PC-3 (cell line): ENCODE measurements around the gene GPN3.

Experiments
- EZH2 ChIP-seq: fragments of 300-600 bp; sonication (generic); IDR thresholded peaks from one replicate; pipeline ENCODE4 v1.6.1; 2017; ENCODE audit warnings: antibody characterized with exemption, mild to moderate bottlenecking, low read length; ENCODE audit not compliant: unreplicated experiment
- EZH2phosphoT487 ChIP-seq: fragments of 300-600 bp; sonication (generic); IDR thresholded peaks from 2 replicates; pipeline ENCODE4 v1.6.1; 2018; ENCODE audit warnings: mild to moderate bottlenecking, antibody characterized with exemption, low read length, borderline replicate concordance
- TF ChIP-seq, protein P1 (sequence below): fragments of 300-600 bp; sonication (generic); conservative IDR thresholded peaks from 2 replicates; pipeline ENCODE4 v1.5.1; 2017; ENCODE audit warnings: antibody characterized with exemption, low read depth, mild to moderate bottlenecking, low read length

DNA sequence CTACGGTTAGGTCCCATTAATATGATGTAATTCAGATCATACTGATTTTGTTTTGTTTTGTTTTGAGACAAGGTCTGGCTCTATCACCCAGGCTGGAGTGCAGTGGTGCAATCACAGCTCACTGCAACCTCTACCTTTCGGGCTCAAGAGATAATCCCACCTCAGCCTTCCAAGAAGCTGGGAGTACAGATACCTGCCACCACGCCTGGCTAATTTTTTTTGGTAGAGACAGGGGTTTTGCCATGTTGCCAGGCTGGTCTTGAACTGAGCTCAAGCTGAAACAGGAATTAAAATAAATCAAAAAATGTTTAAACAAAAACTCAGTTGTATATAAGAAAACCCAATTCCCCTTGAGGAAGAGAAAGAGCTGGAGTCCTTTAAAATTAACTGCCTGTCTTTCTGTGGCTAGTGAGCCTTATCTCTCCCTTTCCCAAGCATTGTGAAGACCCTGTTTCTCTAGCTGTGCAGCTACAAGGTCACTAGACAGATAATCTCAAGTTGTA, 46.8 kb downstream of the GPN3 start:
- TF ChIP-seq, protein P1, sequence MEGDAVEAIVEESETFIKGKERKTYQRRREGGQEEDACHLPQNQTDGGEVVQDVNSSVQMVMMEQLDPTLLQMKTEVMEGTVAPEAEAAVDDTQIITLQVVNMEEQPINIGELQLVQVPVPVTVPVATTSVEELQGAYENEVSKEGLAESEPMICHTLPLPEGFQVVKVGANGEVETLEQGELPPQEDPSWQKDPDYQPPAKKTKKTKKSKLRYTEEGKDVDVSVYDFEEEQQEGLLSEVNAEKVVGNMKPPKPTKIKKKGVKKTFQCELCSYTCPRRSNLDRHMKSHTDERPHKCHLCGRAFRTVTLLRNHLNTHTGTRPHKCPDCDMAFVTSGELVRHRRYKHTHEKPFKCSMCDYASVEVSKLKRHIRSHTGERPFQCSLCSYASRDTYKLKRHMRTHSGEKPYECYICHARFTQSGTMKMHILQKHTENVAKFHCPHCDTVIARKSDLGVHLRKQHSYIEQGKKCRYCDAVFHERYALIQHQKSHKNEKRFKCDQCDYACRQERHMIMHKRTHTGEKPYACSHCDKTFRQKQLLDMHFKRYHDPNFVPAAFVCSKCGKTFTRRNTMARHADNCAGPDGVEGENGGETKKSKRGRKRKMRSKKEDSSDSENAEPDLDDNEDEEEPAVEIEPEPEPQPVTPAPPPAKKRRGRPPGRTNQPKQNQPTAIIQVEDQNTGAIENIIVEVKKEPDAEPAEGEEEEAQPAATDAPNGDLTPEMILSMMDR, result no peak
- no peak for TF ChIP-seq EZH2phosphoT487
- TF ChIP-seq EZH2, result no peak
